Pancreas (tissue), 10 donors: Measurements from ENCODE around the gene TOX2. TPM values are rescaled to one million over a fixed set of nuclear protein-coding genes. Genes with fewer than 3 reads are reported as not detected.

ENCODE experiments used
- ATAC-seq, 4 donors: fragments of 200-7000 bp; cut with Tn5 transposase; one replicate each; pipeline versions ENCODE4 v1.8.0 to v1.9.1; 2020; ENCODE audit warnings: mild to moderate bottlenecking in 4 of 4, moderate library complexity in 4 of 4
- DNase-seq, 6 donors: peaks; one replicate each; pipeline ENCODE4 v3.0.0-alpha.2; 2020
- FAIRE-seq: peaks from 2 replicates; lab custom pipeline; 2012; peaks lifted over from hg19 to GRCh38; lab: Jason Lieb, UNC
- H3K27ac ChIP-seq, 4 donors: fragments of 200-600 bp; sonication (generic); 1 replicate in 3 of 4; 2 replicates in 1 of 4; pipeline versions ENCODE4 v1.5.0 to v1.8.0; 2020
- H3K27me3 ChIP-seq, 4 donors: fragments of 200-600 bp; one replicate each; pipeline ENCODE4 v1.8.0; 2021
- H3K36me3 ChIP-seq, 3 donors: fragments of 200-600 bp; sonication (generic) in 1 of 3; one replicate each; pipeline versions ENCODE4 v1.5.0 to v1.8.0; 2020 to 2021
- H3K4me1 ChIP-seq, 3 donors: fragments of 200-600 bp; one replicate each; pipeline ENCODE4 v1.8.0; 2021
- H3K4me3 ChIP-seq, 4 donors: fragments of 200-600 bp; sonication (generic) in 2 of 4; one replicate each; pipeline versions ENCODE4 v1.5.0 to v1.8.0; 2020 to 2021
- H3K9me3 ChIP-seq, 4 donors: fragments of 200-600 bp; one replicate each; pipeline ENCODE4 v1.8.0; 2021
- CTCF ChIP-seq, 4 donors: fragments of 200-600 bp; sonication (generic) in 3 of 4; IDR thresholded peaks; one replicate each; pipeline versions ENCODE4 v1.5.0 to v1.8.0; 2021; ENCODE audit warnings: antibody characterized with exemption in 4 of 4
- WGBS, 2 donors: extraction: QIAGEN DNeasy Blood & Tissue Kit; methylation state at CpG; one replicate each; pipeline ENCODE4 v1.1.7; 2013; 5-methylcytosine and 5-hydroxymethylcytosine counted together
- intact Hi-C, 3 donors: fragments of 100-400 bp; cut with DNase I; formaldehyde crosslinking; loops; one replicate each; pipeline versions ENCODE4 v1.11.1 to v1.14.2; 2022
- polyA plus RNA-seq, 2 donors: library from polyadenylated mRNA; stranded (reverse); fragments of 200-250 nt; gene quantifications; one replicate each; pipeline ENCODE4 v1.2.3, GENCODE V29; 2013
- total RNA-seq, 6 donors: library from RNA; stranded (reverse); fragmentation: NEBNext Ultra II Directional in 4 of 6; extraction: Animal tissue kit (Norgen Biotek cat#: 25700) in 4 of 6; gene quantifications; one replicate each; pipeline versions ENCODE4 v1.2.1 to v1.2.4, GENCODE V29; 2021 to 2023
- donor health status: healthy with polysubstance abuse.
- donor health status: DM: no; HTN: no; CAD: no; lungs with moderate emphysema.
- donor health status: DM: no; HTN: no; CAD: no.
- donor health status: control.
- donor health status: control.
- donor health status: Bipolar disorder and iron deficiency.
- donor health status: DM: yes; HTN: yes; CAD: no.
- donor health status: DM: no; HTN: no; CAD: no.
- donor health status: DM: no; HTN: no; CAD: no.
- donor health status: DM: yes; HTN: yes; CAD: no.

The TOX2 gene
- total and polyA plus RNA-seq, 8 donors = 0.24 to 2.3 (median 0.90) TPM

GRCh38 chr20:43981540-43981939 lies 66.9 kb downstream of the TOX2 start:
- DNase-seq (no peak), ATAC-seq (no peak), FAIRE-seq (no peak)
- no peak for TF ChIP-seq CTCF (IDR thresholded peaks at IDR 0.05)
- Histone ChIP-seq H3K36me3 (no peaks in the 10 kb centered on the region), H3K4me1 (no peaks in the 10 kb centered on the region), H3K27me3 (peaks cover 0 to 11% (median 0%) of the 10 kb centered on the region in 4 donors), H3K9me3 (no peaks in the 10 kb centered on the region), H3K27ac (no peak overlapping the region), H3K4me3 (no peak overlapping the region)
- WGBS, 2 donors = 58 to 69% methylated on average over 4 of the region's 4 CpGs
- intact Hi-C loops = no loop called here

- H3K27me3 ChIP-seq = peaks cover 0 to 11% (median 0%) of the 10 kb centered on the region in 4 donors
- H3K4me3 ChIP-seq = no peak overlapping the region
- FAIRE-seq (no peak), DNase-seq (no peak), ATAC-seq (no peak)
- intact Hi-C loops = no loop called here
- no peaks in the 10 kb centered on the region for H3K4me1 ChIP-seq
- TF ChIP-seq CTCF (IDR thresholded peaks at IDR 0.05) = no peak
- no peaks in the 10 kb centered on the region for H3K9me3 ChIP-seq
- 69 to 87% methylated on average over 2 of the region's 2 CpGs for WGBS, 2 donors
- H3K27ac ChIP-seq = no peak overlapping the region
- no peaks in the 10 kb centered on the region for H3K36me3 ChIP-seq
Observed at GRCh38 chr20:43982016-43982415, 67.4 kb downstream of the TOX2 start.

- FAIRE-seq (no peak), ATAC-seq (no peak), DNase-seq (no peak)
- 73 to 76% methylated on average over 5 of the region's 5 CpGs for WGBS, 2 donors
- Histone ChIP-seq H3K9me3 (no peaks in the 10 kb centered on the region), H3K36me3 (no peaks in the 10 kb centered on the region), H3K27me3 (peaks cover 0 to 8% (median 0%) of the 10 kb centered on the region in 4 donors), H3K4me3 (no peak overlapping the region), H3K27ac (no peak overlapping the region), H3K4me1 (no peaks in the 10 kb centered on the region)
- no peak for TF ChIP-seq CTCF (IDR thresholded peaks at IDR 0.05)
- intact Hi-C loops = no loop called here
Observed at GRCh38 chr20:43982886-43983285, 68.2 kb downstream of the TOX2 start.

GRCh38 chr20:43983359-43983758 lies 68.7 kb downstream of the TOX2 start:
- Histone ChIP-seq H3K27me3 (peaks cover 0 to 7% (median 0%) of the 10 kb centered on the region in 4 donors), H3K4me1 (no peaks in the 10 kb centered on the region), H3K9me3 (no peaks in the 10 kb centered on the region), H3K36me3 (no peaks in the 10 kb centered on the region), H3K27ac (no peak overlapping the region), H3K4me3 (no peak overlapping the region)
- DNase-seq = no peak
- intact Hi-C loops = no loop called here
- no peak for FAIRE-seq
- no peak for ATAC-seq
- TF ChIP-seq CTCF (IDR thresholded peaks at IDR 0.05) = no peak
- 84 to 88% methylated on average over 5 of the region's 5 CpGs for WGBS, 2 donors

DNA sequence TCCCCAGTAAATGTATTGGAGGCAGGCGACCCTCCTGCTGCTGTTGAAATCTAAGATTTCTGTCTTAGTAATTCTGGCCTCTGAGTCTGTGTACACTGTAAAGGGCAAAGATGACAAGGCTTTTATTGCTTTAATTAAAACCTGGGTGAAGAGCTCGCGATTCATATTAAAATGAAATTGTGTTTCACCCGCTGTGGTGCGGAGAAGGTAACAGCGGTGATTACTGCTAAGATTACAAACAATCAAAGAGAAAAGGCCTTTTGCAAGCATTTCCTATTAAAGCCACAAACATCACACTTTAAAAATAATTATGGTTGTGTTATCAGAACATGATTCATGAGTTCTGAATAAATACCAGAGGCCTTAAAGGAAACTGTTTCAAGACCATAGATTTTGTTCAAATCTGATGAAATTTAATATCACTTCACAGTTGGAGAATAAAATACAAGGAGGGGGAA lies 69.3 kb downstream of the TOX2 start:
- no peak overlapping the region for H3K4me3 ChIP-seq
- no peak overlapping the region for H3K27ac ChIP-seq
- WGBS, 2 donors = 83 to 87% methylated on average over 6 of the region's 6 CpGs
- peaks cover 0 to 7% (median 0%) of the 10 kb centered on the region in 4 donors for H3K27me3 ChIP-seq
- DNase-seq (no peak), FAIRE-seq (no peak), ATAC-seq (no peak)
- intact Hi-C loops = no loop called here
- H3K9me3 ChIP-seq = no peaks in the 10 kb centered on the region
- H3K36me3 ChIP-seq = no peaks in the 10 kb centered on the region
- H3K4me1 ChIP-seq = no peaks in the 10 kb centered on the region
- TF ChIP-seq CTCF (IDR thresholded peaks at IDR 0.05) = no peak
